GM10266 (cell line): ENCODE measurements around the gene CDK18.

Experiments used
- DNase-seq: peaks from one replicate; pipeline ENCODE4 v3.0.0; 2012; ENCODE audit errors: extremely low spot score
- TF ChIP-seq, protein P1 (sequence below): IDR thresholded peaks from 2 replicates; pipeline ENCODE4 v1.5.1; 2012; ENCODE audit warnings: mild to moderate bottlenecking, low read depth; ENCODE audit not compliant: control insufficient read depth, insufficient read depth; ENCODE audit errors: missing control alignments

CDK18 gene

GRCh38 chr1:205569411-205570172 is 65.1 kb downstream of the CDK18 start:
- no peak for DNase-seq

DNA sequence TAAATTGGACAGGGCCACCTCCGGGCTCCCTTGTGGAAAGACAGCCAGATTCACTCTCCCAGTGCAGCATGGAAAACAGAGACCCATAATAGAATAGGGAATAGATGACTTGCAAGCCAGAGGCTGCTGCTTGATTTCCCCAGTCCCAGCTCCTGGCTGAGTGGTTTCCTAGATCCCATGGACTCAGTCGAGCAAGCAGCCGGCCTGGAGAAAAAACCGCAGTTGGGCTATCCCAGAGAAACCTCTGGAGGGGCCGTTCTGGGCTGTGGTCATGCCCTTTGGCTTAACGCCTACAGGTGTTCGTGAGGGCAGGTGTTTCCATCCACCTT is 65.7 kb downstream of the CDK18 start:
- DNase-seq: no peak
- TF ChIP-seq, protein P1, sequence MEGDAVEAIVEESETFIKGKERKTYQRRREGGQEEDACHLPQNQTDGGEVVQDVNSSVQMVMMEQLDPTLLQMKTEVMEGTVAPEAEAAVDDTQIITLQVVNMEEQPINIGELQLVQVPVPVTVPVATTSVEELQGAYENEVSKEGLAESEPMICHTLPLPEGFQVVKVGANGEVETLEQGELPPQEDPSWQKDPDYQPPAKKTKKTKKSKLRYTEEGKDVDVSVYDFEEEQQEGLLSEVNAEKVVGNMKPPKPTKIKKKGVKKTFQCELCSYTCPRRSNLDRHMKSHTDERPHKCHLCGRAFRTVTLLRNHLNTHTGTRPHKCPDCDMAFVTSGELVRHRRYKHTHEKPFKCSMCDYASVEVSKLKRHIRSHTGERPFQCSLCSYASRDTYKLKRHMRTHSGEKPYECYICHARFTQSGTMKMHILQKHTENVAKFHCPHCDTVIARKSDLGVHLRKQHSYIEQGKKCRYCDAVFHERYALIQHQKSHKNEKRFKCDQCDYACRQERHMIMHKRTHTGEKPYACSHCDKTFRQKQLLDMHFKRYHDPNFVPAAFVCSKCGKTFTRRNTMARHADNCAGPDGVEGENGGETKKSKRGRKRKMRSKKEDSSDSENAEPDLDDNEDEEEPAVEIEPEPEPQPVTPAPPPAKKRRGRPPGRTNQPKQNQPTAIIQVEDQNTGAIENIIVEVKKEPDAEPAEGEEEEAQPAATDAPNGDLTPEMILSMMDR: no peak

More at GRCh38 chr1:205569411-205570172, 65.1 kb downstream of the CDK18 start:
- TF ChIP-seq, protein P1: no peak

DNA sequence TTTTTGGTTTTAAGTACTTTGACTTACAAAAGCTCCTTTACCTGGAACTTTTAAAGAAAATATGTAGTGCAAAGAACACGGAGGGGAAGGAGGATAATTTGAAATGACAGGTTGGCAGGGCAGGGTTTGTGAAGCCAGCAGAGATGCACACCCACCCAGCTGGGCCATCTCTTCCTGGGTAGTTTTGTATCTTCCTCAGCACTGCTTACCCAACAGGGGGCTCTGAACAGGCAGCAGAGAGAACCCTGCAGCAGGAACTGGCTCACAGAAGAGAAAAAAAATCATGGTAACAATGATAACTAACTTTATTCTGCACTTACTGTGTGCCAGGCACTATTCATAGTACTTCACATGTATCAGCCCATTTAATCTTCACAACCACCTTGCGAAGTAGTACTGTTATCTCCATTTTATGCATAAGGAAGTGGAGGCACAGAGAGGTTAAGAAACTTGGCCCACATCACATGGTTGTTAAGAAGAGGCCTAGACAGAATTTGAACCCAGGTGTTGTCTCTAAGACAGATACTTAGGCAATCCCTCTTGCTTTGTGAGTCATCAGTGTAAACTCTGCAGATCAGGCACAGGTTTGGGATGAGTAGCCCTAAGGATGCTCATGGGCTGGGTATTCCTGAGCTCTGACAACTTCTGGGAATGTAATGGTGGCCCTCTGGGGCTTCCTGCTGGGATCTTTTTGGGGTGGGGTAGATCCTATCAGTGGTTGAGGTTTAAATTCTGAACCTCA is 66.5 kb downstream of the CDK18 start:
- TF ChIP-seq, protein P1: no peak
- no peak for DNase-seq

DNA sequence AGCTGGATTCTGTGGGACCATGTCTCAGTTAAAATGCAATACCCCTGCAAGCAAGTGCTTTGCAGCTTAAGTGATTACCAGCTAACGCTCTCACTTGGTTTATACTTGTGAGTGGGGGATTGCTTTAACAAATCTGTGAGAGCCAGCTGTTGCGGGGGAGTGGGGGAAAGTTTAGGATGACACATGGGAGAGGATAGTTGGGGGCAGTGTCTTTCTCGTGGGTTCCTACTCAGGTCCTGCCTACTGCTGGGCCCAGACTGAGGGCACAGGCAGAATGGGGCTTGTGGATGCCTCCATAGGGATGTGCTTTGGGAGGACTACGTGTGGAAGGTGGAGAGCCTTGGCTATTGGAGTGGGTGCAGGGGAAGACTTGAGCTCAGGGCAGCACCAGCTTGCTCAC is 67.3 kb downstream of the CDK18 start:
- TF ChIP-seq, protein P1: no peak
- DNase-seq: no peak

DNA sequence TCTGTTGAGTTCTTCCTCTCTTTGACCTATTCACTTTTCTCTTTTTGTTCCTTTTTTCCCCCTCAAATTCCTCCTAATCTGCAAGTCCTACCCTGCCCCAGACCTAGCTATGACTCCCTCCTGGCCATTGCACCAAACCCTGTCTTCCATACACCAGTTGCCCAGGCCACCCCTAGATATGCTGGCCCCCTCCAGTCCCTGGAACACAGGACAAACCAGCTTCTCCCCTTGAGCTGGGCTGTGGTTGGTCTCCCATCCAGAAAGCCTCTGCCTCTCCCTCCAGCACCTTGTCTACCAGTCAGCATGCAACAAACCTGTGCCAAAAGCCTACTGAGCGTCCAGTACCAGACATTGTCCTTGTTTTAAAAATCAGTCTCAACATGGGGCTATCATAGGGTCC is 68.0 kb downstream of the CDK18 start:
- TF ChIP-seq, protein P1: no peak

GRCh38 chr1:205575294-205575885 is 70.9 kb downstream of the CDK18 start:
- DNase-seq: no peak

More for the DNA sequence above, 68.0 kb downstream of the CDK18 start:
- DNase-seq: no peak

GRCh38 chr1:205576011-205576410 is 71.5 kb downstream of the CDK18 start:
- DNase-seq: no peak

More at GRCh38 chr1:205575294-205575885, 70.9 kb downstream of the CDK18 start:
- TF ChIP-seq, protein P1: no peak

More at GRCh38 chr1:205576011-205576410, 71.5 kb downstream of the CDK18 start:
- TF ChIP-seq, protein P1: no peak
